HL-60 (cell line): ENCODE measurements around the gene GRIK2.

Experiments used
- DNase-seq, 2 experiments: peaks; one replicate each; pipeline ENCODE4 v3.0.0-alpha.2; 2010 to 2020; ENCODE audit warnings: low read depth in 1 of 2, low spot score in 1 of 2
- H3K27ac ChIP-seq: fragments of 250-450 bp; sonication (Bioruptor Pico); replicated peaks from 2 replicates; pipeline ENCODE4 v1.5.1; 2020; ENCODE audit warnings: mild to moderate bottlenecking, moderate library complexity
- H3K27me3 ChIP-seq: fragments of 250-450 bp; sonication (Bioruptor Pico); 2 replicates; pipeline ENCODE4 v1.5.1; 2021; ENCODE audit warnings: mild to moderate bottlenecking, moderate library complexity; ENCODE audit not compliant: insufficient read depth, poor library complexity, severe bottlenecking
- H3K4me3 ChIP-seq: replicated peaks from 2 replicates; pipeline ENCODE4 v1.5.1; 2011; ENCODE audit warnings: mild to moderate bottlenecking, control low read depth, low read length; ENCODE audit not compliant: insufficient read depth
- CTCF ChIP-seq: IDR thresholded peaks from one replicate; pipeline ENCODE4 v1.5.1; 2011; ENCODE audit warnings: low read length, control low read depth, inconsistent platforms; ENCODE audit not compliant: insufficient read depth
- GABPA ChIP-seq: IDR thresholded peaks from 2 replicates; pipeline ENCODE4 v1.6.1; 2012; ENCODE audit warnings: low read depth
- POLR2AphosphoS5 ChIP-seq: IDR thresholded peaks from 2 replicates; pipeline ENCODE4 v1.6.1; 2012; ENCODE audit warnings: low read depth
- SPI1 ChIP-seq: IDR thresholded peaks from 2 replicates; pipeline ENCODE4 v1.6.1; 2012; ENCODE audit warnings: low read depth, mild to moderate bottlenecking, borderline replicate concordance
- TF ChIP-seq, protein P1 (sequence below): IDR thresholded peaks from 2 replicates; pipeline ENCODE4 v1.6.1; 2012; ENCODE audit warnings: low read depth; ENCODE audit not compliant: insufficient replicate concordance

GRIK2 gene

DNA sequence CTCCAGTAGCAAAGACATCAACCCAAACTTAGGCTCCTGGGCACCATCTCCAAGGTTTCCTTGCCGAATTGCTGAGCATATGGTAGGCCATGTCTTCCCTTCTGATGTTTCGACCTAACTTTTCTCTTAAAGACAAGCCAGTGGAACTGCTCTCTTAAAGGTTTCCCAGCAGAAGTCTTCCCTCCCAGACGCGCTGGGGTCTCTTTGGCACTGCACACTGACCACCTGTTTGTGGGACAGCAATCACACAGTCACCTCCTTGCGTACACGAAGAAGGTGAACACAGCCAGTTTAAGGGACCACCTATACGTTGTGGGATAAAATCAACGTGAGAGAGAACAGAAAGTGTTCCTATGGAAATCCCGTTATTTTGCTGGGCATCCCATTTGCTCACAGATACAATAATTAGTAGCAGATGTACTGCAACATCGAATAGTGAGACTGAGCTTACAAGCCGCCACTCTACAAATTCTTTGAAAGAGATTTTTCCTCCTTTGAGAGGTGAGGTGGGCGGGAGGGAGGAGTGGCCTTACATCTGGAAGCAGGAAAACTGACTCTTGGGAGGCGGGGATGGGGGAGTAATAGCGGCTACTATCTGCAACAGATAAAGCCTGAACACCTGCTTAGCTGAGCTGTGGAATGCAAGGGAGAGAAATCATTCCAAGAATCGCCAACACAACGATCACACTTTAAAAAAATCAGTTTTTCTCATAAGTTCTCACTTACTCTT, 9.9 kb downstream of the GRIK2 start:
- TF ChIP-seq GABPA = no peak
- no peak for TF ChIP-seq SPI1
- TF ChIP-seq POLR2AphosphoS5 = no peak
- no peak for TF ChIP-seq CTCF
- TF ChIP-seq, protein P1, sequence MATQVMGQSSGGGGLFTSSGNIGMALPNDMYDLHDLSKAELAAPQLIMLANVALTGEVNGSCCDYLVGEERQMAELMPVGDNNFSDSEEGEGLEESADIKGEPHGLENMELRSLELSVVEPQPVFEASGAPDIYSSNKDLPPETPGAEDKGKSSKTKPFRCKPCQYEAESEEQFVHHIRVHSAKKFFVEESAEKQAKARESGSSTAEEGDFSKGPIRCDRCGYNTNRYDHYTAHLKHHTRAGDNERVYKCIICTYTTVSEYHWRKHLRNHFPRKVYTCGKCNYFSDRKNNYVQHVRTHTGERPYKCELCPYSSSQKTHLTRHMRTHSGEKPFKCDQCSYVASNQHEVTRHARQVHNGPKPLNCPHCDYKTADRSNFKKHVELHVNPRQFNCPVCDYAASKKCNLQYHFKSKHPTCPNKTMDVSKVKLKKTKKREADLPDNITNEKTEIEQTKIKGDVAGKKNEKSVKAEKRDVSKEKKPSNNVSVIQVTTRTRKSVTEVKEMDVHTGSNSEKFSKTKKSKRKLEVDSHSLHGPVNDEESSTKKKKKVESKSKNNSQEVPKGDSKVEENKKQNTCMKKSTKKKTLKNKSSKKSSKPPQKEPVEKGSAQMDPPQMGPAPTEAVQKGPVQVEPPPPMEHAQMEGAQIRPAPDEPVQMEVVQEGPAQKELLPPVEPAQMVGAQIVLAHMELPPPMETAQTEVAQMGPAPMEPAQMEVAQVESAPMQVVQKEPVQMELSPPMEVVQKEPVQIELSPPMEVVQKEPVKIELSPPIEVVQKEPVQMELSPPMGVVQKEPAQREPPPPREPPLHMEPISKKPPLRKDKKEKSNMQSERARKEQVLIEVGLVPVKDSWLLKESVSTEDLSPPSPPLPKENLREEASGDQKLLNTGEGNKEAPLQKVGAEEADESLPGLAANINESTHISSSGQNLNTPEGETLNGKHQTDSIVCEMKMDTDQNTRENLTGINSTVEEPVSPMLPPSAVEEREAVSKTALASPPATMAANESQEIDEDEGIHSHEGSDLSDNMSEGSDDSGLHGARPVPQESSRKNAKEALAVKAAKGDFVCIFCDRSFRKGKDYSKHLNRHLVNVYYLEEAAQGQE = no peak
- H3K4me3 ChIP-seq = no peak overlapping the region
- DNase-seq = no peak
- no peak overlapping the region for H3K27ac ChIP-seq
- peaks cover 32% of the 10 kb centered on the region for H3K27me3 ChIP-seq

DNA sequence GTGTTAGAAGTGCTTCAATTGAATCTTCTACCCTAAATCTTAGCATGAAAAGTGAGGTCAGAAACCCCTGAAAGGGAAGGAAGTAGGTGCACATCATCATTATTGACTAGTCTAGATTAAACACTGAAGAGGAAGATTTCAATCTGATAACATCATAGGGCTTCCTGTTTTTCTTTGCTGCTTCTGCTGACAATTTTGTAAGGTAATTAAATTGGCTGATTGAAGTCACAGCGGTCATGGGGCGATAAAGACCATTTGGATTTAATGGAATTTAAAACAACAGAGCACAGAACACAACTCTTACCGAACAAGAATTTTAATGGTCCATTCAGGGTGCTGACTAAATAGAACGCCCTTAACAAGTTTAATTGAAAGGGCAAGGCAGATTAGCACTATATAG, 11.3 kb downstream of the GRIK2 start:
- no peak for DNase-seq
- peaks cover 21% of the 10 kb centered on the region for H3K27me3 ChIP-seq
- TF ChIP-seq, protein P1 = no peak
- no peak for TF ChIP-seq POLR2AphosphoS5
- TF ChIP-seq CTCF = no peak

DNA sequence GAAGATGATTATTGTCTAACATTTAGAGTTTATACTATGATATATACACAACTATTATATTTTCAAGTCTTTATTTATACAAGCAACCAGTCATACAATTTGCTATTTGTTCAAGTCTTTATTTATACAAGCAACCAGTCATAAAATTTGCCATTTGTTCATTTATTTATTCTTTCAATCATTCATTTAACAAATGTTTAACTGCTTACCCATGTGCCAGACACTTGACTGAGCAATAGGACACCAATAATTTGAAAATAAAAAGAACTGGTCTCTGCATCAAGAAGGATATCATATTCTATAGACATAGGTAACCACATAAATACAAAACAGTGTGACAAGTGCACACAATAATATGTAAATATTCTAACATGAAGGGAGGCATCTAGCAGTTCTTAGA, 20.3 kb downstream of the GRIK2 start:
- Histone ChIP-seq H3K27ac (no peak overlapping the region), H3K4me3 (no peak overlapping the region), H3K27me3 (no peaks in the 10 kb centered on the region)
- TF ChIP-seq, protein P1 = no peak
- no peak for TF ChIP-seq CTCF
- no peak for TF ChIP-seq SPI1
- no peak for TF ChIP-seq POLR2AphosphoS5
- TF ChIP-seq GABPA = no peak
- DNase-seq = no peak

More for the DNA sequence above, 11.3 kb downstream of the GRIK2 start:
- Histone ChIP-seq H3K27ac (no peak overlapping the region), H3K4me3 (no peak overlapping the region)
